Testis (tissue), 2 donors: ENCODE measurements around the gene NECTIN1.

Source experiments
- CTCF ChIP-seq, 3 experiments: fragments of 450-650 bp in 2 of 3; fragments of 200-600 bp in 1 of 3; sonication (generic) in 1 of 3; IDR thresholded peaks; one replicate each; pipeline ENCODE4 v1.5.1; 2016 to 2019; ENCODE audit warnings: antibody characterized with exemption in 3 of 3, mild to moderate bottlenecking in 2 of 3, moderate library complexity in 1 of 3
- POLR2A ChIP-seq: fragments of 450-650 bp; IDR thresholded peaks from one replicate; pipeline ENCODE4 v1.6.1; 2017; ENCODE audit warnings: antibody characterized with exemption, mild to moderate bottlenecking, moderate library complexity

- TF ChIP-seq POLR2A (no peak), CTCF (IDR thresholded peaks at IDR 0.05) (no peak)
These were observed 77.0 kb downstream of the NECTIN1 start for GRCh38 chr11:119651802-119652584.
